ENCODE data around the gene ZNF526. TPM values are rescaled to one million over a fixed set of nuclear protein-coding genes. Genes with fewer than 3 reads are reported as not detected.
A peak's percentile ranks its signal among the peaks of the same experiment; 100 is the strongest.

Gene ZNF526
- total RNA-seq, 2 donors from 2014 or later, result 7.9 to 10.3 TPM

GRCh38 chr19:42271045-42271419, 50.9 kb downstream of the ZNF526 start:
- Histone ChIP-seq H3K36me3 (peaks cover 30% of the 10 kb centered on the region), H3K4me1 (ENCODE audit: control insufficient read depth in 1 of 2, low read depth in 2 of 2) (peaks cover 24 to 59% of the 10 kb centered on the region in 2 donors), H3K27ac (peak overlapping the region; percentile 85 to 99), H3K27me3 (replicated peaks; ENCODE audit: insufficient read depth) (no peaks in the 10 kb centered on the region), H3K4me3 (peak overlapping the region; percentile 78), H3K9me3 (no peaks in the 10 kb centered on the region)
- no peak for TF ChIP-seq CTCF (IDR thresholded peaks at IDR 0.05)
- ATAC-seq (ENCODE audit: insufficient number of reproducible peaks, low FRiP score, low read depth), result no peak
- DNase-seq (ENCODE audit: low spot score), result no peak

DNA sequence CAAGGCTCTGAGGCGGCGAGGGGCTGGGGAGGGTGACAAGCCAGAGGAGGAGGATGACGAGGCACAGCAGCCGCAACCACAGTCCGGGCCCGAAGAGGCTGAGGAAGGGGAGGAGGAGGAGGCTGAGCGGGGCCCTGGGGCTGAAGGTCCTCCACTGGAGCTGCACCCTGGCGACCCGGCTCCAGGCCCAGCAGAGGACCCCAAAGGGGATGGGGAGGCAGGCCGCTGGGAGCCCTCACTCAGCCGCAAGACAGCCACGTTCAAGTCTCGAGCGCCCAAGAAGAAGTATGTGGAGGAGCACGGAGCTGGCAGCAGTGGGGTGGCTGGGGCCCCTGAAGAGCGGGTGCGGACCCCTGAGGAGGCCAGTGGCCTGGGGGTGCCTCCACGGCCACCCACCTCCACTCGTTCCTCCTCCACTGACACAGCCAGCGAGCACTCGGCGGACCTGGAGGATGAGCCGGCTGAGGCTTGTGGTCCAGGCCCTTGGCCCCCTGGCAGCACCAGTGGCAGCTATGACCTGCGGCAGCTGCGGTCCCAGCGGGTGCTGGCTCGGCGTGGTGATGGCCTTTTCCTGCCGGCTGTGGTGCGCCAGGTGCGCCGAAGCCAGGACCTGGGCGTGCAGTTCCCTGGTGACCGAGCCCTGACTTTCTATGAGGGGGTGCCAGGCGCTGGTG, 51.9 kb downstream of the ZNF526 start:
- H3K36me3 ChIP-seq, result peaks cover 30% of the 10 kb centered on the region
- DNase-seq (ENCODE audit: low spot score), result no peak

DNA sequence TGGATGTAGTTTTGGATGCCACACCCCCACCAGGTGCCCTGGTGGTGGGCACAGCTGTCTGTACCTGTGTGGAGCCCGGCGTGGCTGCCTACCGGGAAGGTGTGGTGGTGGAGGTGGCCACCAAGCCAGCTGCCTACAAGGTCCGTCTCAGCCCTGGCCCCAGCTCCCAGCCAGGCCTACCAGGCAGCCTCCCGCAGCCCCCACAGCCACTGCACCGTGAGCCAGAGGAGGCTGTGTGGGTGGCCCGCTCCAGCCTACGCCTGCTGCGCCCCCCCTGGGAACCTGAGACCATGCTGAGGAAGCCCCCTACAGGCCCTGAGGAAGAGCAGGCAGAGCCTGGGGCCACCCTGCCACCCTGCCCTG, 52.4 kb downstream of the ZNF526 start:
- no peak overlapping the region for H3K27ac ChIP-seq
- H3K4me1 ChIP-seq (ENCODE audit: control insufficient read depth in 1 of 2, low read depth in 2 of 2), result peaks cover 33 to 72% of the 10 kb centered on the region in 2 donors
- H3K36me3 ChIP-seq, result peaks cover 30% of the 10 kb centered on the region
- H3K9me3 ChIP-seq, result no peaks in the 10 kb centered on the region
- H3K4me3 ChIP-seq, result no peak overlapping the region
- ATAC-seq (ENCODE audit: insufficient number of reproducible peaks, low FRiP score, low read depth), result no peak
- H3K27me3 ChIP-seq (replicated peaks; ENCODE audit: insufficient read depth), result no peaks in the 10 kb centered on the region
- DNase-seq (ENCODE audit: low spot score), result no peak
- no peak for TF ChIP-seq CTCF (IDR thresholded peaks at IDR 0.05)

More for the DNA sequence above, 51.9 kb downstream of the ZNF526 start:
- Histone ChIP-seq H3K27me3 (replicated peaks; ENCODE audit: insufficient read depth) (no peaks in the 10 kb centered on the region), H3K4me3 (no peak overlapping the region), H3K4me1 (ENCODE audit: control insufficient read depth in 1 of 2, low read depth in 2 of 2) (peaks cover 28 to 68% of the 10 kb centered on the region in 2 donors), H3K9me3 (no peaks in the 10 kb centered on the region), H3K27ac (peak overlapping the region; percentile 85 to 99)
- TF ChIP-seq CTCF (IDR thresholded peaks at IDR 0.05), result no peak
- no peak for ATAC-seq (ENCODE audit: insufficient number of reproducible peaks, low FRiP score, low read depth)

DNA sequence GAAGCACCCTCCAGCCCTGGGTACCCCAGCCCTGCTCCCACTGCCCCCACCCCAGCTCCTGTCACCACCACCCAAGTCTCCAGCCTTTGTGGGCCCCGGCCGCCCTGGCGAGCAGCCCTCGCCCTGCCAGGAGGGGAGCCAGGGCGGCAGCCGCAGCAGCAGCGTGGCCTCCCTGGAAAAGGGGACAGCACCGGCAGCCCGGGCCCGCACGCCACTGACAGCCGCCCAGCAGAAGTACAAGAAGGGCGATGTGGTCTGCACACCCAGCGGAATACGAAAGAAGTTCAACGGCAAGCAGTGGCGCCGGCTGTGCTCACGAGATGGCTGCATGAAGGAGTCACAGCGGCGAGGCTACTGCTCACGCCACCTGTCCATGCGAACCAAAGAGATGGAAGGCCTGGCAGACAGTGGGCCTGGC, 52.9 kb downstream of the ZNF526 start:
- Histone ChIP-seq H3K27me3 (replicated peaks; ENCODE audit: insufficient read depth) (no peaks in the 10 kb centered on the region), H3K4me3 (no peak overlapping the region), H3K36me3 (peaks cover 30% of the 10 kb centered on the region), H3K4me1 (ENCODE audit: control insufficient read depth in 1 of 2, low read depth in 2 of 2) (peaks cover 38 to 72% of the 10 kb centered on the region in 2 donors), H3K27ac (no peak overlapping the region), H3K9me3 (no peaks in the 10 kb centered on the region)
- ATAC-seq (ENCODE audit: insufficient number of reproducible peaks, low FRiP score, low read depth), result no peak
- DNase-seq (ENCODE audit: low spot score), result no peak
- no peak for TF ChIP-seq CTCF (IDR thresholded peaks at IDR 0.05)

- no peak for ATAC-seq (ENCODE audit: insufficient number of reproducible peaks, low FRiP score, low read depth)
- H3K27ac ChIP-seq, result no peak overlapping the region
- H3K4me1 ChIP-seq (ENCODE audit: control insufficient read depth in 1 of 2, low read depth in 2 of 2), result peaks cover 44 to 77% of the 10 kb centered on the region in 2 donors
These were observed 53.4 kb downstream of the ZNF526 start for GRCh38 chr19:42273407-42274064.

More at GRCh38 chr19:42273407-42274064, 53.4 kb downstream of the ZNF526 start:
- Histone ChIP-seq H3K36me3 (peaks cover 30% of the 10 kb centered on the region), H3K27me3 (replicated peaks; ENCODE audit: insufficient read depth) (no peaks in the 10 kb centered on the region), H3K9me3 (no peaks in the 10 kb centered on the region), H3K4me3 (no peak overlapping the region)
- DNase-seq (ENCODE audit: low spot score), result no peak
- TF ChIP-seq CTCF (IDR thresholded peaks at IDR 0.05), result no peak
